Activated CD4-positive, alpha-beta T cell treated with anti-CD3 and anti-CD28 coated beads, Interleukin-2, amount 50 U/mL, for 4 hours (primary cell): ENCODE measurements around the gene ELMOD1.

ENCODE experiments used
- DNase-seq, 2 experiments: peaks; one replicate each; pipeline ENCODE4 v3.0.0-alpha.2; 2020

Gene ELMOD1

GRCh38 chr11:107587306-107587979, 3.5 kb upstream of the ELMOD1 start:
- DNase-seq = no peak

- peak; percentile 24 to 27 for DNase-seq
Observed at GRCh38 chr11:107591378-107592230, 657 bp downstream of the ELMOD1 start.

- DNase-seq = no peak
Observed at GRCh38 chr11:107592231-107592590, 1.3 kb downstream of the ELMOD1 start.

GRCh38 chr11:107592813-107593212, 1.9 kb downstream of the ELMOD1 start:
- DNase-seq = no peak

- no peak for DNase-seq
Observed at GRCh38 chr11:107593951-107594350, 3.0 kb downstream of the ELMOD1 start.

GRCh38 chr11:107594736-107595135, 3.8 kb downstream of the ELMOD1 start:
- DNase-seq = no peak

GRCh38 chr11:107598225-107599139, 7.5 kb downstream of the ELMOD1 start:
- DNase-seq = no peak

GRCh38 chr11:107605061-107606006, 14.4 kb downstream of the ELMOD1 start:
- no peak for DNase-seq

GRCh38 chr11:107606141-107606540, 15.2 kb downstream of the ELMOD1 start:
- DNase-seq = no peak

- DNase-seq = no peak
Observed at GRCh38 chr11:107608809-107609208, 17.9 kb downstream of the ELMOD1 start.

GRCh38 chr11:107609400-107610218, 18.7 kb downstream of the ELMOD1 start:
- DNase-seq = no peak

- DNase-seq = no peak
Observed at GRCh38 chr11:107612445-107612844, 21.5 kb downstream of the ELMOD1 start.

GRCh38 chr11:107619926-107620325, 29.0 kb downstream of the ELMOD1 start:
- DNase-seq = no peak

- no peak for DNase-seq
Observed at GRCh38 chr11:107621081-107621480, 30.1 kb downstream of the ELMOD1 start.

GRCh38 chr11:107623183-107623582, 32.2 kb downstream of the ELMOD1 start:
- DNase-seq = no peak

GRCh38 chr11:107624983-107625684, 34.2 kb downstream of the ELMOD1 start:
- no peak for DNase-seq

- no peak for DNase-seq
Observed at GRCh38 chr11:107625685-107625989, 34.7 kb downstream of the ELMOD1 start.

- DNase-seq = no peak
Observed at GRCh38 chr11:107631043-107631442, 40.1 kb downstream of the ELMOD1 start.

- DNase-seq = no peak
Observed at GRCh38 chr11:107631931-107632330, 41.0 kb downstream of the ELMOD1 start.

GRCh38 chr11:107646783-107647182, 55.8 kb downstream of the ELMOD1 start:
- no peak for DNase-seq

- DNase-seq = no peak
Observed at GRCh38 chr11:107648242-107648641, 57.3 kb downstream of the ELMOD1 start.
